HCT116 (cell line): ENCODE results near the gene ST7. TPM values are rescaled to one million over a fixed set of nuclear protein-coding genes. Genes with fewer than 3 reads are reported as not detected.

Experiments used
- ATAC-seq: fragments of 200-7000 bp; cut with Tn5 transposase; 2 replicates; pipeline ENCODE4 v1.9.1; 2020; ENCODE audit warnings: mild to moderate bottlenecking, moderate library complexity
- BruUV-seq: library from RNA; stranded (reverse); fragments of 400-500 nt; replicated peaks from 2 replicates; lab custom pipeline; 2021; lab: Mats Ljungman, UMichigan
- CTCF ChIA-PET: fragments of 300-600 bp; sonication (Branson Sonifier 250); formaldehyde crosslinking; loops from one replicate; lab custom pipeline; 2021; ENCODE audit warnings: antibody characterized with exemption; lab: Charles Lee
- POLR2A ChIA-PET: fragments of 300-600, 350-600 bp; sonication (Branson Sonifier 250); formaldehyde crosslinking; loops from one replicate; lab custom pipeline; 2021; ENCODE audit warnings: antibody characterized with exemption; lab: Charles Lee
- RAD21 ChIA-PET, 2 experiments: fragments of 300-600 bp; sonication (Branson Sonifier 250); formaldehyde crosslinking; loops; one replicate each; lab custom pipeline; 2023; ENCODE audit warnings: low total read pairs in 2 of 2; ENCODE audit not compliant: uncharacterized antibody in 2 of 2, unreplicated experiment in 2 of 2, low non-redundant PET in 1 of 2; lab: Charles Lee
- DNase-seq: peaks from one replicate; pipeline ENCODE4 v3.0.0-alpha.2; 2010; ENCODE audit warnings: low read depth, low spot score
- H2AFZ ChIP-seq: fragments of 200-600 bp; shearing (Covaris generic), sonication (generic); 2 replicates; pipeline ENCODE4 v1.6.1; 2017; ENCODE audit warnings: low read depth, mixed run types, mixed read lengths, antibody characterized with exemption, low read length; ENCODE audit not compliant: poor library complexity, severe bottlenecking
- H3K27ac ChIP-seq: 2 replicates; pipeline ENCODE4 v1.5.1; 2012; ENCODE audit warnings: low read depth, low read length
- H3K27me3 ChIP-seq: fragments of 200-600 bp; sonication (generic); 2 replicates; pipeline ENCODE4 v1.6.1; 2016; ENCODE audit warnings: mixed run types, low read length, mixed read lengths; ENCODE audit not compliant: insufficient read depth
- H3K36me3 ChIP-seq, 2 experiments: fragments of 200-500 bp in 1 of 2; fragments of 200-600 bp in 1 of 2; sonication (Bioruptor generic) in 1 of 2; sonication (generic) in 1 of 2; 2 replicates each; pipeline versions ENCODE4 v1.5.1 to v1.6.1; 2014 to 2016; ENCODE audit warnings: low read length in 2 of 2, inconsistent platforms in 1 of 2, mixed read lengths in 1 of 2, mixed run types in 1 of 2; ENCODE audit not compliant: insufficient read depth in 2 of 2, control insufficient read depth in 1 of 2
- H3K4me1 ChIP-seq, 2 experiments: fragments of 200-600 bp in 1 of 2; sonication (generic) in 1 of 2; 2 replicates each; pipeline versions ENCODE4 v1.5.1 to v1.6.1; 2012 to 2017; ENCODE audit warnings: low read length in 2 of 2, inconsistent platforms in 1 of 2, mild to moderate bottlenecking in 1 of 2, mixed read lengths in 1 of 2, mixed run types in 1 of 2, moderate library complexity in 1 of 2; ENCODE audit not compliant: insufficient read depth in 2 of 2, control insufficient read depth in 1 of 2
- H3K4me2 ChIP-seq: fragments of 200-600 bp; sonication (generic); 2 replicates; pipeline ENCODE4 v1.6.1; 2017; ENCODE audit warnings: mixed run types, low read length, mixed read lengths
- H3K4me3 ChIP-seq, 2 experiments: fragments of 200-600 bp in 1 of 2; sonication (generic) in 1 of 2; replicated peaks in 1 of 2; 2 replicates each; pipeline ENCODE4 v1.5.1; 2011 to 2016; ENCODE audit warnings: low read length in 2 of 2, control low read depth in 1 of 2, low read depth in 1 of 2, mild to moderate bottlenecking in 1 of 2, mixed read lengths in 1 of 2, mixed run types in 1 of 2
- H3K79me2 ChIP-seq: fragments of 200-600 bp; sonication (generic); 2 replicates; pipeline ENCODE4 v1.6.1; 2017; ENCODE audit warnings: mild to moderate bottlenecking, mixed run types, low read length, moderate library complexity, mixed read lengths; ENCODE audit not compliant: insufficient read depth
- H3K9ac ChIP-seq: fragments of 200-600 bp; sonication (generic); 2 replicates; pipeline ENCODE4 v1.6.1; 2016; ENCODE audit warnings: low read length, mixed read lengths
- H3K9me2 ChIP-seq: fragments of 200-600 bp; sonication (generic), shearing (Covaris generic); 2 replicates; pipeline ENCODE4 v1.6.1; 2017; ENCODE audit warnings: mixed run types, mild to moderate bottlenecking, moderate library complexity; ENCODE audit not compliant: insufficient read depth
- H3K9me3 ChIP-seq, 2 experiments: fragments of 200-500 bp in 1 of 2; fragments of 200-600 bp in 1 of 2; sonication (Bioruptor generic) in 1 of 2; sonication (generic) in 1 of 2; 2 replicates each; pipeline ENCODE4 v1.6.1; 2014 to 2017; ENCODE audit warnings: low read length in 2 of 2, mixed read lengths in 2 of 2, inconsistent platforms in 1 of 2, low read depth in 1 of 2, mild to moderate bottlenecking in 1 of 2, mixed run types in 1 of 2, moderate library complexity in 1 of 2; ENCODE audit not compliant: control insufficient read depth in 1 of 2, insufficient read depth in 1 of 2
- H4K20me1 ChIP-seq: fragments of 200-600 bp; sonication (generic), shearing (Covaris generic); 2 replicates; pipeline ENCODE4 v1.6.1; 2017; ENCODE audit warnings: mixed run types, mild to moderate bottlenecking, moderate library complexity; ENCODE audit not compliant: insufficient read depth
- CEBPB ChIP-seq: IDR thresholded peaks from 2 replicates; pipeline ENCODE4 v1.6.1; 2012; ENCODE audit warnings: low read depth
- CTCF ChIP-seq, 3 experiments: fragments of 200-600 bp in 1 of 3; sonication (generic) in 1 of 3; IDR thresholded peaks in 2 of 3; conservative IDR thresholded peaks in 1 of 3; 2 replicates each; pipeline ENCODE4 v1.5.1; 2012 to 2017; ENCODE audit warnings: low read depth in 2 of 3, low read length in 2 of 3, antibody characterized with exemption in 1 of 3, borderline replicate concordance in 1 of 3, control low read depth in 1 of 3, mild to moderate bottlenecking in 1 of 3, mixed read lengths in 1 of 3, mixed run types in 1 of 3, moderate library complexity in 1 of 3; ENCODE audit not compliant: insufficient read depth in 1 of 3
- EGR1 ChIP-seq: IDR thresholded peaks from 2 replicates; pipeline ENCODE4 v1.6.1; 2012; ENCODE audit warnings: low read depth
- ELF1 ChIP-seq: IDR thresholded peaks from 2 replicates; pipeline ENCODE4 v1.6.1; 2012; ENCODE audit warnings: low read depth, borderline replicate concordance
- FOSL1 ChIP-seq: IDR thresholded peaks from 2 replicates; pipeline ENCODE4 v1.6.1; 2012; ENCODE audit warnings: low read depth
- JUND ChIP-seq: IDR thresholded peaks from 2 replicates; pipeline ENCODE4 v1.6.1; 2012
- MAX ChIP-seq: IDR thresholded peaks from 2 replicates; pipeline ENCODE4 v1.6.1; 2012
- POLR2A ChIP-seq: IDR thresholded peaks from 2 replicates; pipeline ENCODE4 v1.7.0; 2011; ENCODE audit warnings: borderline replicate concordance; ENCODE audit not compliant: insufficient read depth, insufficient read length; ENCODE audit errors: extremely low read depth
- POLR2AphosphoS5 ChIP-seq: IDR thresholded peaks from 2 replicates; pipeline ENCODE4 v1.6.1; 2011; ENCODE audit warnings: mild to moderate bottlenecking, low read depth, low read length, moderate library complexity
- RAD21 ChIP-seq: IDR thresholded peaks from 2 replicates; pipeline ENCODE4 v1.6.1; 2012; ENCODE audit warnings: low read depth, mild to moderate bottlenecking
- REST ChIP-seq: IDR thresholded peaks from 2 replicates; pipeline ENCODE4 v1.6.1; 2012; ENCODE audit warnings: low read depth
- SP1 ChIP-seq: IDR thresholded peaks from 2 replicates; pipeline ENCODE4 v1.6.1; 2012; ENCODE audit warnings: low read depth
- SRF ChIP-seq: IDR thresholded peaks from 2 replicates; pipeline ENCODE4 v1.6.1; 2012; ENCODE audit warnings: low read depth
- TCF7L2 ChIP-seq: IDR thresholded peaks from 2 replicates; pipeline ENCODE4 v1.7.0; 2011; ENCODE audit warnings: borderline replicate concordance, inconsistent platforms; ENCODE audit not compliant: insufficient read depth, insufficient read length; ENCODE audit errors: extremely low read depth
- YY1 ChIP-seq: IDR thresholded peaks from 2 replicates; pipeline ENCODE4 v1.6.1; 2011; ENCODE audit warnings: low read length, low read depth, moderate library complexity, mild to moderate bottlenecking; ENCODE audit not compliant: insufficient replicate concordance; ENCODE audit errors: extremely low read depth
- ZBTB33 ChIP-seq: IDR thresholded peaks from 2 replicates; pipeline ENCODE4 v1.6.1; 2011; ENCODE audit warnings: mild to moderate bottlenecking, low read length, moderate library complexity; ENCODE audit not compliant: insufficient replicate concordance; ENCODE audit errors: extremely low read depth
- ZFX ChIP-seq: fragments of 450-650 bp; IDR thresholded peaks from 2 replicates; pipeline ENCODE4 v1.6.1; 2017
- ZNF274 ChIP-seq: fragments of 200-500 bp; sonication (Bioruptor generic); IDR thresholded peaks from 2 replicates; pipeline ENCODE4 v1.6.1; 2014; ENCODE audit warnings: mild to moderate bottlenecking, low read depth, low read length, inconsistent platforms
- intact Hi-C: fragments of 100-400 bp; cut with micrococcal nuclease; formaldehyde crosslinking; loops from 2 replicates; pipeline ENCODE4 v1.10.0; 2022
- total RNA-seq: library from RNA; stranded (reverse); gene quantifications from one replicate; pipeline ENCODE4 v1.2.1, GENCODE V29; 2021; ENCODE audit not compliant: unreplicated experiment

The ST7 gene
- total RNA-seq, 1 experiment from 2014 or later = 12.6 TPM

- no peak overlapping the region for H3K27ac ChIP-seq
- no TSS peak for BruUV-seq
- H3K4me1 ChIP-seq = no peaks in the 10 kb centered on the region
- no peaks in the 10 kb centered on the region for H3K79me2 ChIP-seq
- ATAC-seq = no peak
- no peak for DNase-seq
- H3K36me3 ChIP-seq = no peaks in the 10 kb centered on the region
- no peaks in the 10 kb centered on the region for H3K9me3 ChIP-seq
- no peak overlapping the region for H3K4me3 ChIP-seq
- H2AFZ ChIP-seq = no peak overlapping the region
- H3K9ac ChIP-seq = no peak overlapping the region
- ChIA-PET CTCF (no interaction called here), RAD21 (no interaction called here), POLR2A (no interaction called here)
- intact Hi-C loops = no loop called here
- H3K4me2 ChIP-seq = no peak overlapping the region
- H3K27me3 ChIP-seq = no peaks in the 10 kb centered on the region
- TF ChIP-seq YY1 (no peak), SP1 (no peak), EGR1 (no peak), POLR2A (no peak), ELF1 (no peak), ZNF274 (no peak), CEBPB (no peak), FOSL1 (no peak), POLR2AphosphoS5 (no peak), RAD21 (no peak), MAX (no peak), ZBTB33 (no peak), CTCF (IDR thresholded peaks at IDR 0.05 in 2 of 3, conservative IDR thresholded peaks at IDR 0.05 in 1 of 3; ENCODE audit: borderline replicate concordance in 1 of 3, insufficient read depth in 1 of 3, low read depth in 2 of 3, low read length in 2 of 3) (no peak), TCF7L2 (no peak), ZFX (no peak), REST (no peak), SRF (no peak), JUND (no peak)
- H4K20me1 ChIP-seq = no peaks in the 10 kb centered on the region
- no peaks in the 10 kb centered on the region for H3K9me2 ChIP-seq
These were observed 137.5 kb downstream of the ST7 start for GRCh38 chr7:117090791-117091190.
